HG02885 (cell line): ENCODE data around the gene DLX1.
"Not testable (repeated sequence)": the region's sequence is repeated elsewhere in the genome, so short reads cannot be mapped to it uniquely, and the experiment has no call there.

Experiments
- ATAC-seq: cut with Tn5 transposase; IDR thresholded peaks from one replicate; pipeline ENCODE4 v1.9.1; 2021; ENCODE audit warnings: mild to moderate bottlenecking; ENCODE audit not compliant: unreplicated experiment, poor library complexity

Gene DLX1

DNA sequence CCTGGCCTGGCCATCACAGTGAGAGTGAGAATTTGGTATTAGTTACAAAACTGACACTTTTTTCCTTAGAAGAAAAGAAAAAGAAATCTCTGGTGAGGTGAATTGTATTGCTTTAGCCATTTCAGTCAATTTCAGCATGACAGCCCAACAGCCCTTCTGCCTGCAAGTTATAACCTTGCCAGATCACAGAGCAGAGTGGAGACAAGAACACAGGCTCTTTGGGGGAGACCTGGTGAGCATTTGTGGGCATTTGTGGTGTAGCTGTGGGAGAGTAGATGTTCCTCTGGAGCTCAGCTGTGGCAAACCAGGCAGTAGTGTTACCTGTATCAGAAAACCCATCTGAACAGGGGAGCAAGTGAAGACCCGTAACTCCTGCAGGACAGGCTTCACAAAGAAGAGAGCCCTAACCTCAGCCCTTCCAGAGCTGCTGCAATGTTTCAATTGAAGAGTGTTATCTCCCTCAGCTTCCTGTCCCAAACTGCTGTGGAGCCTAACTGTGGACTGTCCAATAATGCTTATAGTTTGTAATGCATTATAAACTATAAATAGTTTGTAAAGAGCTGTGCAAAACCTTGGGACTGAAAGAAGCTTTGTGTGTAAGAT is 22.8 kb upstream of the DLX1 start:
- no peak for ATAC-seq

DNA sequence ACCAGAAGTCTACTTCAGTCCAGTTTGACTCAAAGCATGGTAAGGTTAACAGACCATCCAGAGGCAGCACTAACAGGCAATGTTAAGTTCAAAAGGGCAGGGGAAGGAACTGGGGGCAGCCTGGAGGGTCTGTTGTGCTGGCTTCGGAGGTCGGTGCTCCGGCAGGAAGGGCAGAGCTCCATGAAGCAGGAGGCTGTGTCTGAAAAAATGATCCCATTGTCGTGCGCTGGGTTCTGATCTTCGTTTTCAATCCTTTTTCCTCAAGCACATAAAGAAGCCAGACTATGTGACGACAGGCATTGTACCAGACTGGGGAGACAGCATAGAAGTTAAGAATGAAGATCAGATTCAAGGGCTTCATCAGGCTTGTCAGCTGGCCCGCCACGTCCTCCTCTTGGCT is 21.9 kb upstream of the DLX1 start:
- ATAC-seq = no peak

DNA sequence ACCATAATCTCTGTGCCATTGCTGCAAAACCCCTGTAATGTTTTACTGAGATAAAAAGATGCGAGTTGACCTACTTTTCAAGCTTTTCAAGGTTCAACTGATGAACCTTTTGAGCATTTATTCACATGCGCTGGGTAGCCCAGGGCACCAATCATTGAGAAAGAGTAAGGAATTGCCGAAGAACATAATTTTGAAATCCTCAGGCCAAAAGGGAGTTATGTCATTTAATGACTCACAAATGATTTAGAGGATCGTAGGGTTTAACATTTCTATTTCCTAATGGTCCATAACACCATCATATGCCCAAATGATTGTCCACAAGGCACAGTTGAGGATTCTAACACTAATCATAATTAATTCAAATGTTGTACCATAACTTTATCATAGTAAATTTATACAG is 20.2 kb upstream of the DLX1 start:
- ATAC-seq = no peak

DNA sequence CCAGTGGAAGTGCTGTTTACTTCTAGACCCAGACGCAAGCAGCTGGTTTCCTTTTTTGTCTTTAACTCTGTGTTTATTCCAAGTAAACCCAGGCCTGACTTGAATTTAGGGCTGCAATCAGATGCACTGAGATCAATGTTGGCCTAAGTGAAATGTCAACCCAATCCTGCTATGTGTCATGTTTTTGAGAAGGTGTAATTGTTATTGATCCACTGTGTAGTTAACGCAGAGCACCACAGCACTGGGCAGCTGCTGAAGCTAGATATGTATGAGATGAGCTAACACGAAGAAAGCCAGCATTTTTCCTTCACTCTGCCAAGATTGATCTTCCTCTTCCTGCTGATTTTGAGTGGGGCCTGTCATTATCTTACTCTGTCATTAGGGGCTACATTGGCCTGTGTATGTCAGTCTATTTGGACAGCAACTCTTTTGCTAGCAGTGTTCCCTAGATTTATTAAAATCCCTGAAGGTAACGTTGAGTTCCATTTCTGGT is 18.9 kb upstream of the DLX1 start:
- ATAC-seq = no peak

DNA sequence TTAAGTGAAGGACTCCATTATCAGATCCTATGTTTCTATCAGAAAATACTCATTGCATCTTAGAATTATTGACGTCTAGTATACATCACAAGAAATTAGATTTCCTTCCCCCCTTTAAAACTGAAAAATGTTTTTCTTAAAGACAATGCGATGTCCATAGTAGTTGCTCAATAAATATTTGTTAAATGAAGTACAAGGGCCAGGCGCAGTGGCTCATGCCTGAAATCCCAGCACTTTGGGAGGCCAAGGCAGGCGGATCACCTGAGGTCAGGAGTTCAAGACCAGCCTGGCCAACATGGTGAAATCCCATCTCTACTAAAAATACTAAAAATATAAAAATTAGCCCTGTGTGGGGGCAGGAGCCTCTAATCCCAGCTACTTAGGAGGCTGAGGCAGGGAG is 17.4 kb upstream of the DLX1 start:
- ATAC-seq = not testable (repeated sequence)

DNA sequence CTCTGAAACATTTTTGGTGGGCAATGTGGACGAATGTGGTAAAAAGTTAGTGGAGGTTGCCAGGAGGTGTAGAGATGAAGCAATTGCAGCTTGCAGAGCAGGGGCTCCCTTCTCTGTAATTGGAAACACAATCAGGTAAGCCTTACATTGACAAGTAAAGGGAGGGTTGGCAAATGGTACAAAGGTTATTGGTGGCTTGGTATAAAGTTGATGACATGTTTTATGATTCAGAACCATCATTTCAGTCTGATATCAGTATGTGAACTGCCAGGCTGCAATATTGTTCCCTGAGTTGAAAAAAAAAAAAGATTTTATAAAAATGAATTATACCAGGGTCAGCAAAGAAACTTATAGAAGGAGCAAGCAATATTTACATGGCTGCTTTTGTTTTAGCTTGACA is 14.4 kb upstream of the DLX1 start:
- no peak for ATAC-seq

DNA sequence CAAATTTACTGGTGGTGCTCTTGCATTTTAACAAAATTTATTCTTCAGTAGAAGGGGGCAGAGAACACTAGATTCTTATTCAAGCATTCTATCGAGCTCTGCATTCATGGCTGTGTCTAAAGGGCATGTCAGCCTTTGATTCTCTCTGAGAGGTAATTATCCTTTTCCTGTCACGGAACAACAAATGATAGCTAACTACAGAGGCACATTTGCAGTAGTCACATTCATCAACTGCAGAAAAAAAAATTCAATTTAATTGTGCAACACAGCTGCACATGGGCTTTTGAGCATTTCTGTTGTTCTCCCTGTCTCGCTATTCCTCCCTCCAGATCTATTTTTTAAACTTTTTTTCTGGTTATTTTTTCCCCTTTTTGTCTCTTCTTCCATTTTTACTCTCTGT is 13.0 kb upstream of the DLX1 start:
- no peak for ATAC-seq

DNA sequence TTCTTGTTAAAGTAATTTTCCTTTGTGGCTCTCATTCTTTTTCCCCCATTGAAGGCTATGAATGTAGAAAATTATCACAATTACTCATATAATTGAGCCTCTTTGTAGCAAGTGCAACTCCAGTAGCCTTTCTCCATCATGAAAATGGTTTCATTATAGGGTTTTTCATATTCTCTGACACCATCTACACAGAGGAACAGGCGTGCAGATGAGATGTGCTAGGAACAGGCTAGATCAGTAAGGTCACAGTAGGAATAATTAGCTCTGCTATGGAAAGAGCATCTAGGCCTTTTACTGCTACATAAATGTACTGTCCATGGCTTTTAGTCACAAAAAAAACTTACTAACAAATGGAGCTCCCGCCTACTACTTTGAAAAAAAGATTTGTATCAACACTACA is 12.6 kb upstream of the DLX1 start:
- ATAC-seq = no peak

DNA sequence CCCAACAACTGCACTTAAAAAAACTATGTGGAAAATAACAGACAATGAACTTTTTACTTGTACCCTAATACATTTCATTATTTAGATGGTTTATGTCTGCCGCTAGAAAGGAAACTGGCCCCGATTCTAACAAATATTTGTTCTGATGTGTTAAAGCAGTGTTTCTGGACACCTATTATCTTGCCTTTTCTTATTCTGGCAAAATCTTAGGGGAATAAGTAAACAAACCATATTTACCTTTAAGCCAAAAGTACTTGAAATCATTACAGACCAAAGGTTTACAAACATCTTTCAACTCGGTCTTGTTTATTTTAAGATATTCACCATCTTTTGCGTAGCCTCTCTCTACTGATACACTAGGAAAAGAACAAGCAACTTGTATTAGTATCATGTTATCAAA is 11.8 kb upstream of the DLX1 start:
- ATAC-seq = no peak

DNA sequence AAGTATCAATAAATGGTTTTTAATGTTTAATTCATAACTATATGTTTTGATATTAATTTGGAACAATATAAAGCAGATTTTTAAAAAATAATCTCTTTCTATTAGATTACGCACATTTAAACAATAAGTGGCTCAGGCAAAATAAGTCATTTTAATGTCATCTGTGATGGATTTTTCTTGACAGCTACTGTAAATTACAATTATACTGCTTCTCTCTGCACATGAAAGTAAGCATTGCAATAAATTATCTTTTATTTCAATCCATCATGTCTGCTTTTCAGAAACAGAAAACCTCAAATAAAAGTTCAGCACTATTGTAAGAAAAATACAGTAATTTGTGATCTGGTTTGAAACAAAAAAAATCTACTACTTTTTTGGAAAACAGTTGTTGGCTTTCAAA is 11.1 kb upstream of the DLX1 start:
- no peak for ATAC-seq

DNA sequence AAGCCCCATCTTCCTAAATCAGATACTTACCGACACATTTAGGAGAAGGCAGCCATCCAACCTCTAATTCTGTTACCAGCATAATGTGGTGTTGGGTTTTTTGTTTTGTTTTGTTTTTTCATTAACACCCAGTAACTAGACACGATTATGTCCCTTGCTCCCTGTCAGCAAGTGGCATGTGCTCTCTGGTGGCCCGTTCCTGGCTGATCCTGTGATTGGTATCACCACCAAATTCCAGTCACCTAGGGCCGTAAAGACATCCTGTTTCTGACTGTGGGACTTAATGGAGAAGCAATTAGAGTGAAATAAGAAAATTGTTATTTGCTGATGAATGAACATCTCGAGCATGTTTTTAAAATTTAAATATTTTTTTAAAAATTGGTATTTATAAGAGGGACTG is 5.9 kb upstream of the DLX1 start:
- ATAC-seq = no peak

DNA sequence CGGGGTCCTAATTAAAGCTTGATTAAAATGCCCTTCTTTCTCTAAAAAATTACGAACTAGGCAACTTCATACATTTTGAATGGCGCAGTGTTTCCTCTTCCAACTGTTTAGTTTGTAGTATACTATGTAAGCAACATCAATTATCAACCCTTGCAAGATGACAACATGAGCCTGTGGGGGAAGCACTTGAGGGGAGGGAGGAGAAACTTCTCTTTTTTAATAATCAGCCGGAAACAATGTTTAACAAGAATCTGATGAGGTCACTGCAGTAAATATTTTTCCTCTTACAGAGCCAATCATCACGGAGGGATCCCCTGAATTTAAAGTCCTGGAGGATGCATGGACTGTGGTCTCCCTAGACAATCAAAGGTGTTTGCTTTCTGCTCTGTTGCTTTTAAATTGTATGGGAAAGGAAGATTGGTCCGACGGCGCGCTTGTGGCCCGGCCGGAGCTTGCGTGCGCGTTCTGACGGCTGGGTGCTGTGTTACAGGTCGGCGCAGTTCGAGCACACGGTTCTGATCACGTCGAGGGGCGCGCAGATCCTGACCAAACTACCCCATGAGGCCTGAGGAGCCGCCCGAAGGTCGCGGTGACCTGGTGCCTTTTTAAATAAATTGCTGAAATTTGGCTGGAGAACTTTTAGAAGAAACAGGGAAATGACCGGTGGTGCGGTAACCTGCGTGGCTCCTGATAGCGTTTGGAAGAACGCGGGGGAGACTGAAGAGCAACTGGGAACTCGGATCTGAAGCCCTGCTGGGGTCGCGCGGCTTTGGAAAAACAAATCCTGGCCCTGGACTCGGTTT is 5.3 kb upstream of the DLX1 start:
- no peak for ATAC-seq

DNA sequence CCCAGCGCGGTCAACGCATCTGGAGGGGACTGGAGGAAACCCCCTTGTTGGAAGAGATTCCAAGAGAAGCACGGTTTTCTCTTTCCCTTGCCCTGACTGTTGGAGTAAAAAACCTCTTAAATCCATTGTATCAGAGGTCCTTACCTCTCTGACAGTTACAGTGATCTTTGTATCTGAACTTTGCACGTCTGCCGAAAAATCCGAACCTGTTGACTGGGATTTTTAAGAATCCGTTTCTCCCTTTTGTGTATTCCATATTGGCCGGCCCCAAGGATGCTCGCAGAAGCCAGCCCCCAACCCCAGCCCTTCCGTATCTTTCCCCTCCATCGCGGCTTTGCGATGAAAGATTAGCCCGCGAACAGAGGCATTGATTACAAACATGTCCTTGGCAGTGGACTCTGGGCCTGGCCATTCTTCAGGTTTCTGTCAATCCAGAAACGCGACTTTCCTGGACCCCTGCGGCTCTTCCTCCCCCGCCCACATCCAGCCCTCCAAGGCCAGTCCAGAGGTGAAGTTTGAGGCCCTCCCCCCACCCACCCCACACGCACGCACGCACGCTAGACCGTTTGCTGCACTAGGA is 4.6 kb upstream of the DLX1 start:
- no peak for ATAC-seq

DNA sequence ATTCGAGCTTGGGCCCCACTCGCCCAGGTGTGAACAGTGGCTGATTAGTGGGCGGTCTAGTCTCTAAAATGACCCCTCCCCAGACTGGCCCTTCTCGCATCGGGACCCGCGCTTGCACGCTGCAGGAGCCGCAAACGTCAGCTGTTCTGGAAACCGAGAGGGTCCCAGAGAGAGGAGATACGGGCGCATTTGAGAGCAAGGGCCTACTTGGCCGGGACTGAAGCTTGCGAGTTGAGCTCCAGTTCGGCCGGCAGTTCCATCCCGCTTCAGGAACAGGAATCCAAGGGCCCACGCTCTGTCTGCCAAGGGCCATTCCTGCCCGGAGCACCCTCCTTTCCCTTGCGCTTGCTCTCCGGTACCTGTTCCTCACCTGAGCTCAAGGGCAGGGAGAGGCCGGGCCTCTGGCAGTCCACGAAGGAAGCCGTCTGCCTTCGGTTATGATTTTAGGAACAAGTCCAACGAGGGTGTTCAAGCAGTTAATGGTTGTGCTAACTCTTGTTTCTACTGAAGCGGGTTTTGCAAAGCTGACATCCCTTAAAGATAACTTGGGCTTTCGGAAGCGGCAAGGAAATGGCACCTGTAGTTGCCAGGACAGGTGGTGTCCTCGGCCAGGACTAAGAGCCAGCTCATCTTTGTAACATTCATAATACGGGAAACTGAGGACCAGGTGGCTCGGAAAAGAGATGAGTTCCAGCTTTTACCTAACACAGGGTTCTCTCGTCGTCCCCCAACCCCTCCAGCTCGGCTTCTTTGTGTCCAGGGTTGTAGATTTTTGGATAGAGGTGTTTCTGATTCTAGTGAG is 3.9 kb upstream of the DLX1 start:
- ATAC-seq = no peak

DNA sequence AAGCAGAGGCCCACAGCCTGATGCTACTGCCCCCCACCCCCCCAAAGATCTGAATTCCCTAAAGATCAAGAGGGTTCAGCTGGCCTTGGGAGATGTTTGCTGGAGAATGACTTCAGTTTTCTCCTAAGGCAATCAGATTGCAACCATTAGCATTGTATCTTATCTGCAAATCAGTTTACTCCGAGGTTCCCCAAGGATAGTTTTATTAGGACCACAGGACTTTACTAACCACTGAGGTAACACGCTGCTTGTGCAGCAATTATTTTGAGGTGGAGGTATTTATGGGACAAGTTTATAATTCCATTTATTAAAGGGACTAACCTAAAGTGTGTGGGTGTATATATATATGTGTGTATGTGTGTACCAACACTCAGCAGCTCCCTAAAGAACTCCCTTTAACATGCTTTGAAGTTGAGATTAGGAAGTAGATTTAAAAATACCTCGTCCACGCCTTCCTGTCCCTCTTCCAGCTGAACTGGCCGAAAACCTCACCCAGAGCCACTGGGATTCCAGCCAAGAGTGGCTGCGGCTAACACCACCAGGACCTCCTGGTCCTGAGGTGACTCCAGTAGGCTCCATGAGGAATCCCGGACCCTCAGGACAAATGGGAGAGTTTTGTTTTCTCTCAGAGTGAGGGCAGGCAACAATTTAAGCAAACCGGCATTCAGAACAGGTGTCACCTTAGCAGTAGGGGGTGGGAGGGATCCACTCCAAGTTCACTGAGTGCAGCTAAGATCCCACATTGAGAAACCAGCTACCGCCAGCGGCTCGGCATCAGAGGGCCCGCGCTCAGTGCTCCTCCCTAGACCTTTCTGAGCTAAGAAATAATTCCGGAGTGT is 3.0 kb upstream of the DLX1 start:
- ATAC-seq = no peak

DNA sequence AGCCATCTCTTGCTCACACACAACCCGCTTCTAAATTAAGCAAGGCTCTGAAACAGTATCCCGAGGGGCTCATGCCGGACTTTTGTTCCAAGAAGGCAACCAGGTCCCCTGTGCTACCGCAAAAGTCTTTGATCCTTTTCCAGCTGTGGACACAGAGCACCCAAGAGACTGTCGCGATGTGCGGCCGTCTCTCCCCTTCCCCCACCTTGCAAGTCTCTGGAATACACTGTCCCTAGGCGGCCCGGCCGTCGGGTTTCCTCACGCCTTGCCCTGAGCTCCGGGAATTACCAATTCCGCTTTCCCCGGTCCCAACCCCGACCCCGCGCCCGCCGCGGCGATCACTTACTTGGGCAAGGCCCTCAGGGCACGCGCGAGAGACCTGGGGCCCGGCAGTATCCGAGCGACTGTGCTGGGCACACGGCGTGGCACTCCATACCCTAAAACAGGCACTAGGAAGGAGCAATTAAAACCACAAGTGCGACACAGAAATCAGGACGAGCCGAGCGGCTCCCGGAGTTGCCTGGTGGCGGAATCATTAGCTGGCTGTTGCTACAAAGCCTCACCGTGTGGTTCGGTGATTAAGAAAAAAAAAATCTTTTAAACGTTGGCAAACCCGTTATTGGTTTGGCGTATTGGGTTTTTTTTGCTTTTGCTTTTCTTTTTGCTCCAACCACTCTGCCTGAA is 2.2 kb upstream of the DLX1 start:
- no peak for ATAC-seq

DNA sequence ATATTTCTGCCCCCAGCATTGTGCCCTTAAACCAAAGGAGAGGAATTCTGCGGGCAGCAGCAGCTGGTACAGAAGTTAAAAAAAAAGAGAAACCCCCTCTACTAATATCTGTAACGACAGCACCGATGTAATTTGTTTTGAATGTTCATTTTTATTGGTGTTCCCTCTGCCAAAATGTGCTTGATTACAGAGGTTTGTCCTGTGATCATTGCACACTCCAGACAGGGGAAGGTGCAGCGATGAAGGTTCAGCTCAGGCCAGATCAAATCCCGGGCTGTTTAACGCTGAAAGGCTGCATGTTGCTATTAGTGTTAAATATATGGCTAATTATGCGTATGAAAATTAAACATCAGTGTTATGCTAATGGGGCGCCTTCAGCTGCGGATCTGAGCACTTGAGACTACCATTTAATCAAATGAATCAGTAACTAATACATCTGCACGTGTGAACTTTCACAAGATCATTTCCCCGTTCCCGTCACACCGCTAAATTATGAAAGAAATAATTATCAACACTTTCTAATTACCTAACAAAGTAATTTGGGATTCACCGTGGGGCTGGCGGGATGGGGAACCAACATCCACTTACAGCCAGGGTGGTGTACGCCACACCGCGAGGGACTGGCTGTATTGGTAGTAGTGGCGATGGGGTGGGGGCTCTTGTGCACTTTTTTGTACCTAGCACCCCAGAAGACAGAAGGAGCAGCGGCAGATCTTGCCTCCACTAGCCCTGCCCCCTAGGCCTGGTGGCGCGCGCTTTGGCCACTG is 1.5 kb upstream of the DLX1 start:
- ATAC-seq = no peak

DNA sequence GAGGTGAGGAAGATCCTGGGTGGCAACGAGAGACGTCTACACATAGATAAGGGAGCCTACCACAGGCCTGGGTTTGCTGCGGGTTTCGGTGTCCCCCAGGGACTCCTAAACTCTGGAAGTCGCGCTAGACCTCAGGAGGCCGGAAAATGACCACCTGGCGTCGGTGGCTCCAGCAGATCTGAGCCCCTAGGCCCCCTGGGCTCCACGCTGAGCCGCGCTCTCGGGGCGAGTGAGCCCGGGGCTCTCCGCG is 987 bp upstream of the DLX1 start:
- no peak for ATAC-seq
